ENCODE measurements around the gene USP54.
A peak's percentile ranks its signal among the peaks of the same experiment; 100 is the strongest.
"Not testable (repeated sequence)": the region's sequence is repeated elsewhere in the genome, so short reads cannot be mapped to it uniquely, and the experiment has no call there.

Gene USP54, protein sequence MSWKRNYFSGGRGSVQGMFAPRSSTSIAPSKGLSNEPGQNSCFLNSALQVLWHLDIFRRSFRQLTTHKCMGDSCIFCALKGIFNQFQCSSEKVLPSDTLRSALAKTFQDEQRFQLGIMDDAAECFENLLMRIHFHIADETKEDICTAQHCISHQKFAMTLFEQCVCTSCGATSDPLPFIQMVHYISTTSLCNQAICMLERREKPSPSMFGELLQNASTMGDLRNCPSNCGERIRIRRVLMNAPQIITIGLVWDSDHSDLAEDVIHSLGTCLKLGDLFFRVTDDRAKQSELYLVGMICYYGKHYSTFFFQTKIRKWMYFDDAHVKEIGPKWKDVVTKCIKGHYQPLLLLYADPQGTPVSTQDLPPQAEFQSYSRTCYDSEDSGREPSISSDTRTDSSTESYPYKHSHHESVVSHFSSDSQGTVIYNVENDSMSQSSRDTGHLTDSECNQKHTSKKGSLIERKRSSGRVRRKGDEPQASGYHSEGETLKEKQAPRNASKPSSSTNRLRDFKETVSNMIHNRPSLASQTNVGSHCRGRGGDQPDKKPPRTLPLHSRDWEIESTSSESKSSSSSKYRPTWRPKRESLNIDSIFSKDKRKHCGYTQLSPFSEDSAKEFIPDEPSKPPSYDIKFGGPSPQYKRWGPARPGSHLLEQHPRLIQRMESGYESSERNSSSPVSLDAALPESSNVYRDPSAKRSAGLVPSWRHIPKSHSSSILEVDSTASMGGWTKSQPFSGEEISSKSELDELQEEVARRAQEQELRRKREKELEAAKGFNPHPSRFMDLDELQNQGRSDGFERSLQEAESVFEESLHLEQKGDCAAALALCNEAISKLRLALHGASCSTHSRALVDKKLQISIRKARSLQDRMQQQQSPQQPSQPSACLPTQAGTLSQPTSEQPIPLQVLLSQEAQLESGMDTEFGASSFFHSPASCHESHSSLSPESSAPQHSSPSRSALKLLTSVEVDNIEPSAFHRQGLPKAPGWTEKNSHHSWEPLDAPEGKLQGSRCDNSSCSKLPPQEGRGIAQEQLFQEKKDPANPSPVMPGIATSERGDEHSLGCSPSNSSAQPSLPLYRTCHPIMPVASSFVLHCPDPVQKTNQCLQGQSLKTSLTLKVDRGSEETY (N-terminal part only)

GRCh38 chr10:73590881-73591799 is at the start of gene USP54:
USP54 (minus strand) TSS chr10:73591342; CDS start chr10:73575658, 15,684 bp downstream.
- DNase-seq (ENCODE audit: low read depth) = no peak

GRCh38 chr10:73639286-73639685 is 48.1 kb upstream of the USP54 start:
- DNase-seq (ENCODE audit: low read depth) = no peak

DNA sequence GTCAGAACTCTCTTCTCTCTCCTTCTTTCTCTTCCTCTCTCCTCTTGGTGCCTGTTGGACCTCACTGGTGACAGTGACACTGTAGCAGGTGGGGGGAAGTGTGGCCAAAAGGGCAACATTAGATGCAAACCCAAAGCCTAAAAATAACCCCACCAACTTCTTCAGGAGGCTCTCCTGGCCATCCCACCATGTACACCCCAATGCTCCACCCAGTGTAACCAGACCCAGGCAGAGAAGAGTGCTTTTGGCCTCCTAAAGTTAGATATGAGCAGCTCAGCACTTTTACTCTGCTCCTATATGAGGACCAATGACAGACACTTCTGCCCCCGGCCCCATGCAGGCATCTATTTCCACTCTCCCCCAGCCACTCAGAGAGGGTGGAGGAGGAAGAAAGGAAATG is 44.6 kb upstream of the USP54 start:
- no peak for DNase-seq (ENCODE audit: low read depth)

DNA sequence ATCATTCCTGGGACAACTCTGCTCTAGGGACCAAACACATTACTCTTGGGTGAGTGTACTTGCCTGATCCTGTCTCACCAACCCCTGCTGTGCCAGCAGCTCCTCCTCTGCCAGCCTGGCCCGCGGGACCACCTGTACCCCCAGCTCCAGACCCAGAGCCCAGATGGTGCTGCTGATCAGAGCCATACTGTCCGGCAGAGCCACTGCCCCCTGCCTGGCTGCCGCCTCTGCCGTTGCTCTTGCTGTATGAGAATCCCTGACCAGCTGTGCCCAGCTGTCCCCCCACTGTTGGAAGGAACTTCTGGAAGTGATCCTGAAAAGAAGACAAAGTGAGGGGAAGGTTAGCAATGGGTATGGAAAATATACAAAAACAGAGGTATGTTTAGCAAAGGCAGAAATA is 43.3 kb upstream of the USP54 start:
- no peak for DNase-seq (ENCODE audit: low read depth)

DNA sequence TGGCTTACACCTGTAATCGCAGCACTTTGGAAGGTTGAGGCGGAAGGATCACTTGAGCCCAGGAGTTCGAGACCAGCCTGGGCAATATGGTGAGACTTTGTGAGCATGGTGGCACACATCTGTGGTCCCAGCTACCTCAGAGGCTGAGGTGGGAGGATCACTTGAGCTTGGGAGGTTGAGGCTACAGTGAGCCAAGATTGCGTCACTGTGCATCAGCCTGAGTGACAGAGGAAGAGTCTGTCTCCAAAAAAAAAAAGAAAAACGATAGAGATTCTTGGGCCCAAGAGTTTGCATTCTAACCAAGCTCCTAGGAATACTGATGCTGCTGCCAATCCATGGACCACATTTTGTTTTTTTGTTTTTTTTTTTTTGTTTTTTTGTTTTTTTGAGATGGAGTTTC is 38.0 kb upstream of the USP54 start:
- no peak for DNase-seq (ENCODE audit: low read depth)

DNA sequence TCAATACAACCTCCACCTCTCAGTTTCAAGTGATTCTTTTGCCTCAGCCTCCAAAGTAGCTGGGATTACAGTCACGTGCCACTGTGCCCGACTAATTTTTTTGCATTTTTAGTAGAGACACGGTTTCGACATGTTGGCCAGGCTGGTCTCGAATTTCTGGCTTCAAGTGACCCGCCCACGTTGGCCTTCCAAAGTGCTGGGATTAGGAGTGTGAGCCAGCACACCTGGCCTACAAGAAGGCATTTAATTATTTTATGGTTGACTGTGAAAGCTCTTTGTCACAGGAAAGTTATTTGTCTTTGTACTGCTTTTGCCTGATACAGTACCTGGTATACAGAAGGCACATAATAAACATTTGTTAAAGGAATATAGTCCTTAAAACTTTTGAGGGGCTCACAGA is 37.3 kb upstream of the USP54 start:
- no peak for DNase-seq (ENCODE audit: low read depth)

DNA sequence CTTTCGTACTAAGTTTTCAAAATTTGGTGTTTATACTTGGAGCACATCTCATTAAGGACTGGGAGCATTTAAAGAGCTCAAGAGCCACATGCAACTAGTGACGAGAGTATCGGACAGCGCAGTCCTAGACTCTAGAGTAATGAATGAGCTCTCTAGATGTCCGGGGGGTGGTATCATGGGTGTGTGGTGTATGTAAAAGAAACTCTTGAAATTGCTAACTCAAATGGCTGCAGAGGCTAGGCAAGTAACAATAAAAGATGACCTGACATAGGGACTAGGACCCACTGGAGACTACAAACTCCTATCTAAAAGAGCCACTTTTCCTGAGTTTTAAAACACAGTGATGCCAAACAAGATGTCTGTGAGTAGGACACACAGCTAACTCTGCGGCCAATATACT is 36.2 kb upstream of the USP54 start:
- DNase-seq (ENCODE audit: low read depth) = no peak

DNA sequence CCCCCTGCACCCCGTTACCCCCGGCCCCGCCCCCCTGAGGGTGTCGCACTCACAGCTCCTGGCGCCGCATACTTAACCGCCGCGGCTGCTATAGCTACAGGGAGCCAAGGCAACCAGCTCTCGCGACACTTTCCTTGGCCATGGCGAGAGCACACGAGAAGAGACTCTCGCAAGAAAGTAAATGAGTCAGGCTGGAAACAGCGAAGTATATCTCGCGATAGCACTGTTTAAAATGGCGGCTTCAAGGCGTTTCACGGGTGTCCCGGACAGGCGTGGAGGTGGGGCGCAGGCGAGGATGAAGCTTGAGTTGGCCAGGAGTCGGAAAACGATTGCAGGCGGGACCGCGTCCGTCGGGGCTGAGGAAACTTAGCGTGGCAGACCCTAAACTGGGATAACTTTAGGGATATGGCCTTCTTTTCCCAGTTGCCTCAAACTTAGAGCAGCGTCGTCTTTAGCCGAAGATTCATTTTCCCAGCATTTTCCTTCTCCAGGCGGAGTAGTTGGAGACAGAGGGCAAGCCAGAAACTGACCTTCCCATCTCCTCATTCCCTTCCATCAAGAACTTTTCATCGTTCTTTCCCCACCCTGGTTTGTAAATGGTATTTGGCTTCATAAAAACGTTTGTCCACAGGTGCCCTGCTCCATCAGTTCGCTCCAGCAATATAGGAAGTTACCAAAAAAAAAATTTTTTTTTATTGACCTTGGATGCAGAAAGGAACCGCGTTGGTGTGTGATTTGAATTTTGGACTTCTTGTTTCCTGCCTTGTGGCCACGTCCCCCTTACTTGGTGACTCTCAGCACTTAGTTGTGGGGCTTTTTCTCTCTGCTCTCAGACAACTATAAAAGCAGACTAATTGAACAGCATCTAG is 35.0 kb upstream of the USP54 start:
- DNase-seq (ENCODE audit: low read depth) = peak; percentile 83

GRCh38 chr10:73625004-73625883 is 34.1 kb upstream of the USP54 start:
- DNase-seq (ENCODE audit: low read depth) = peak; percentile 16

- no peak for DNase-seq (ENCODE audit: low read depth)
These were observed 31.9 kb upstream of the USP54 start for GRCh38 chr10:73623056-73623455.

DNA sequence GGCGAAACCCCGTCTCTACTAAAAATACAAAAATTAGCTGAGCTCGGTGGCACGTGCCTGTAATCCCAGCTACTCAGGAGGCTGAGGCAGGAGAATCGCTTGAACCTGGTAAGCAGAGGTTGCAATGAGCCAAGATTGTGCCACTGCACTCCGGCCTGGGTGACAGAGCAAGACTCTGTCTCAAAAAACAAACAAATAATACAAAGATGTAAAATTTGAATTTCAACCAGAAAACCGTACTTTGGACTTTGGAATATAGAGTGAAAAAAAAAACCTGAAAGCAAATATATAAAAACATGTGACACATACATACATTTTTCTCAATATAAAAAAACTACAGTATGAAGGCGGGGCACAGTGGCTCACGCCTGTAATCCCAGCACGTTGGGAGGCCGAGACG is 29.8 kb upstream of the USP54 start:
- DNase-seq (ENCODE audit: low read depth) = not testable (repeated sequence)

DNA sequence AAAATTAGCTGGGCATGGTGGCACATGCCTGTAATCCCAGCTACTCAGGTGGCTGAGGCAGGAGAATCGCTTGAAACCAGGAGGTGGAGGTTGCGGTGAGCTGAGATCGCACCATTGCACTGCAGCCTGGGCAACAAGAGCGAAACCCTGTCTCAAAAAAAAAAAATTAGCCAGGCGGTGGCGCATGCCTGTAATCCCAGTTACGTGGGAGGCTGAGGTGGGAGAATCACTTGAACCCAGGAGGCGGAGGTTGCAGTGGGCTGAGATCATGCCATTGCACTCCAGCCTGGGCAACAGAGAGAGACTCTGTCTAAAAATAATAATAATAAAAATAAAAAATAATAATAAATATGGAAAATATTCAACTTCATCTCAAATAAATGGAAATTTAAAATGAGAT is 26.0 kb upstream of the USP54 start:
- DNase-seq (ENCODE audit: low read depth) = not testable (repeated sequence)

DNA sequence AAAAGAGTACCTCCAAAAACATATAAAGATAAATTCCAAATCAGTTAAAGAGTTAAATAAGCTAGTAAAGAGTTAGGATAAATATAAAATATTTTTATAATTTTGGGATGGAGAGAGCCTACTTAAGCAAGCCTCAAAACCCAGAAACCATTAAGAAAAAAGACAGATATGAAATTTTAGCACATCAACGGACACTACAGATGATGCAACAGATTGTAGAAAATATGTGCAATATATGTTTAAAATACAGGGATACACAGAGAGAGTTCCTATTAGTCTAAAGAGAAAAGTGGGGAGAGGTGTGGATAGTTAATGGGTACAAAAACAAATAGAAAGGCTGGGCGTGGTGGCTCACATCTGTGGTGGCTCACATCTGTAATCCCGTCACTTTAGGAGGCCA is 23.6 kb upstream of the USP54 start:
- no peak for DNase-seq (ENCODE audit: low read depth)

DNA sequence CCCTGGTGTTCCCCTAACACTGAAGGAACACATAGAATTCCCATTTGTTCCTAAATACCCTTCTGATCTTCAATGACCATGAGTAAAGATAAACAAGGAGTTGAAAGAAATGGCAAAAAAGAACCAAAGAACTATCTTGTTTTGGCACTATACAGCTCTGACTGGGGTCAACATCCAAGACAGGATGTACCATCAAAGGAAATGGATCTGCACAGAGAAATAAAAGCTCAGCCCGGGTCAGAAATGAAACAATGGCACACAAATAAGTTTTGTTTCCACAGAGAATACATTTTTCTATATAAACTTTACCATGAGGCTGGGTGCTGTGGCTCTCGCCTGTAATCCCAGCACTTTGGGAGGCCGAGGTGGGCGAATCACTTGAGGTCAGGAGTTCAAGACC is 18.0 kb upstream of the USP54 start:
- DNase-seq (ENCODE audit: low read depth) = no peak

GRCh38 chr10:73601486-73601921 is 10.4 kb upstream of the USP54 start:
- DNase-seq (ENCODE audit: low read depth) = no peak

GRCh38 chr10:73597346-73597745 is 6.2 kb upstream of the USP54 start:
- DNase-seq (ENCODE audit: low read depth) = no peak

- DNase-seq (ENCODE audit: low read depth) = no peak
These were observed 2.7 kb upstream of the USP54 start for GRCh38 chr10:73593812-73594211.

GRCh38 chr10:73593110-73593509 is 2.0 kb upstream of the USP54 start:
- no peak for DNase-seq (ENCODE audit: low read depth)

GRCh38 chr10:73591935-73592699 is 975 bp upstream of the USP54 start:
- no peak for DNase-seq (ENCODE audit: low read depth)

Measured in stimulated activated CD8-positive, alpha-beta memory T cell treated with anti-CD3 and anti-CD28 coated beads, Interleukin-12 subunit alpha, Interleukin-12 subunit beta, amount 100 ng/mL, for 1 hour (primary cell).